T-cell (primary cell): ENCODE data around the gene KIF1C. TPM values are rescaled to one million over a fixed set of nuclear protein-coding genes. Genes with fewer than 3 reads are reported as not detected.

Experiments used
- ATAC-seq, 4 experiments: fragments of 200-7000 bp in 3 of 4; fragments of 150-1000 bp in 1 of 4; cut with Tn5 transposase; replicated peaks in 1 of 4; 1 replicate in 3 of 4; 2 replicates in 1 of 4; pipeline ENCODE4 v1.10.0; 2021; ENCODE audit warnings: moderate library complexity in 3 of 4, mild to moderate bottlenecking in 2 of 4, moderate number of reproducible peaks in 1 of 4
- CTCF ChIA-PET, 2 donors: fragments of 300-600 bp; sonication (Branson Sonifier 250); formaldehyde crosslinking; loops; one replicate each; lab custom pipeline; 2022; ENCODE audit warnings: antibody characterized with exemption in 2 of 2; lab: Charles Lee
- POLR2A ChIA-PET, 2 donors: fragments of 300-600 bp; sonication (Branson Sonifier 250); formaldehyde crosslinking; loops; one replicate each; lab custom pipeline; 2022; ENCODE audit warnings: antibody characterized with exemption in 2 of 2; lab: Charles Lee
- DNase-seq, 35 experiments: peaks; one replicate each; pipeline versions ENCODE4 v3.0.0 to v3.0.0-alpha.2; 2013 to 2023
- H3K27ac ChIP-seq: one replicate; pipeline ENCODE4 v1.5.1; 2013; ENCODE audit warnings: low read length
- H3K27me3 ChIP-seq, 2 experiments: replicated peaks in 1 of 2; 1 replicate in 1 of 2; 2 replicates in 1 of 2; pipeline versions ENCODE4 v1.6.1 to v1.7.0; 2013; ENCODE audit warnings: low read length in 1 of 2, mixed read lengths in 1 of 2; ENCODE audit not compliant: control insufficient read depth in 2 of 2, insufficient read depth in 2 of 2; ENCODE audit errors: extremely low read depth in 1 of 2
- H3K36me3 ChIP-seq, 2 donors: 1 replicate in 1 of 2; 2 replicates in 1 of 2; pipeline versions ENCODE4 v1.6.1 to v1.7.0; 2013; ENCODE audit warnings: low read length in 1 of 2; ENCODE audit not compliant: control insufficient read depth in 2 of 2, insufficient read depth in 1 of 2; ENCODE audit errors: extremely low read depth in 1 of 2
- H3K4me1 ChIP-seq, 2 experiments: 1 replicate in 1 of 2; 2 replicates in 1 of 2; pipeline versions ENCODE4 v1.6.1 to v1.7.0; 2013; ENCODE audit warnings: low read length in 2 of 2, mixed read lengths in 1 of 2; ENCODE audit not compliant: insufficient read depth in 2 of 2, control insufficient read depth in 1 of 2; ENCODE audit errors: extremely low read depth in 1 of 2
- H3K4me3 ChIP-seq, 2 donors: 1 replicate in 1 of 2; 2 replicates in 1 of 2; pipeline versions ENCODE4 v1.5.1 to v1.7.0; 2013; ENCODE audit warnings: mild to moderate bottlenecking in 2 of 2, low read length in 1 of 2, moderate library complexity in 1 of 2; ENCODE audit not compliant: control insufficient read depth in 1 of 2; ENCODE audit errors: extremely low read depth in 1 of 2
- H3K9me3 ChIP-seq: 2 replicates; pipeline ENCODE4 v1.7.0; 2013
- H3K27ac Mint-ChIP-seq, 2 donors: one replicate each; pipeline ENCODE4 v1.8.0; 2020 to 2021; ENCODE audit warnings: mild to moderate bottlenecking in 2 of 2, mixed read lengths in 2 of 2
- H3K27me3 Mint-ChIP-seq, 2 donors: one replicate each; pipeline ENCODE4 v1.8.0; 2021 to 2022; ENCODE audit warnings: mixed read lengths in 2 of 2
- H3K36me3 Mint-ChIP-seq: one replicate; pipeline ENCODE4 v1.8.0; 2021; ENCODE audit warnings: mixed read lengths
- H3K4me1 Mint-ChIP-seq, 3 donors: one replicate each; pipeline ENCODE4 v1.8.0; 2020 to 2022; ENCODE audit warnings: mixed read lengths in 3 of 3, mild to moderate bottlenecking in 1 of 3
- H3K4me3 Mint-ChIP-seq, 3 donors: one replicate each; pipeline ENCODE4 v1.8.0; 2020 to 2022; ENCODE audit warnings: mild to moderate bottlenecking in 3 of 3, mixed read lengths in 3 of 3, moderate library complexity in 3 of 3
- H3K9me3 Mint-ChIP-seq, 3 donors: one replicate each; pipeline ENCODE4 v1.8.0; 2020 to 2022; ENCODE audit warnings: mixed read lengths in 3 of 3
- WGBS: methylation state at CpG from one replicate; pipeline ENCODE4 v1.1.5; 2013; ENCODE audit warnings: missing lambda C conversion rate; ENCODE audit not compliant: insufficient coverage; 5-methylcytosine and 5-hydroxymethylcytosine counted together
- total RNA-seq, 35 experiments: library from RNA in 6 of 35; stranded (reverse) in 6 of 35; fragments of 120-200 nt in 1 of 35; gene quantifications; one replicate each; pipeline versions ENCODE4 v1.2.1 to v1.2.4 and lab custom pipeline; 2013 to 2026

The KIF1C gene
- total RNA-seq (10 to 100 TPM; 15.3 to 37.9 (median 28.5) TPM), total RNA-seq (lab: John Stamatoyannopoulos, UW) (23.8 to 142 (median 42.8) reads per million in 29 experiments)
- total RNA-seq (2013) = 13.3 TPM

DNA sequence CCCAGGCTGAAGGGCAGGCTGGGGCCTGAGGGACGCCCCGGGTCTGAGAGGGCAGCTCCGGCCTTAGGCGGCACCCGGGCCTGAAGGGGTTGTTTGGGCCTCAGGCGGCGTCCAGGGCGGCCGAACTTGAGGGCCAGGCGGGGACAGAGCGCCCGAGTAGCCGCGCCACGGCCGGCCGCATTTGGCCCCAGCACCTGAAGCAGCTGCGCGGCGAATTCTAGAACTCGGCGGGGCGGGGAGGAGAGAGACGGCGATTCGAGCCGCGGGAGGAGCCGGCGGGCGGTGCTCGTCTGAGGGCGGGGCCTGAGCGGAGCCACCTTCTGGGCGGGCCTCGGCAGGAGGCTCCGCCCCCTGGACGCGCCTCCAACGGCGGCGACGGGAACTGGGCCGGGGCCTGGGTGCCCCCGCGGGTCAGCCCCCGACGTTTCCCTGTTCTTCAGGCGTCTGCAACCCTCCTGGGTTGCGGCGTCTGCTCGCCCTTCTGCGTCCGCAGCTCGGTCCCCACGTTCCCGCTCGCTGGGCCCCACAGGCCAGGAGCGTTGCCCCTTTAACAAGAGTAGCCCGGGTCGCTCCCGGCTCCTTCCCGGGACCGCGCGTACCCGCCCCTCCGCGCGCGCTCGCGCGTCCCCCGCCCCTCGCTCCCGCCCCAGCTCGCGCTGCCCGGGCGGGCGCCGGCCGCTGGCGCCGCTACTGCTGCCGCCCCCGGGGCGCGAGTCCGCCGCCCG lies at the start of gene KIF1C, which contains the start of gene INCA1:
Gene KIF1C (plus strand): TSS at position 649 of the 725 bp plus-strand sequence. CDS start 2,297 bp downstream, outside the sequence.
Gene INCA1 (minus strand): TSS at position 221 of the 725 bp plus-strand sequence. CDS start 3,085 bp downstream, outside the sequence.
- Histone ChIP-seq H3K9me3 (no peaks in the 10 kb centered on the region), H3K27me3 (peaks cover 0 to 2% of the 10 kb centered on the region in 2 experiments), H3K4me3 (peak within 1 kb of the TSS; percentile 62 to 70), H3K36me3 (peaks cover 2 to 5% of the 10 kb centered on the region in 2 donors), H3K4me1 (peaks cover 11 to 26% of the 10 kb centered on the region in 2 experiments), H3K27ac (peak within 1 kb of the TSS; percentile 44)
- peak within 1 kb of the TSS; percentile 70 to 82 for H3K27ac Mint-ChIP-seq
- peaks cover 24 to 31% (median 26%) of the 10 kb centered on the region in 3 donors for H3K4me1 Mint-ChIP-seq
- under 1% methylated on average over 93 of the region's 93 CpGs for WGBS
- POLR2A ChIA-PET = no interaction called here
- CTCF ChIA-PET = interaction anchor here (0.6 to 1.2 kb wide), 4 partner anchors 11 to 52 kb away, joined by 3 to 4 read pairs (median 4); no protein-coding TSS in a partner anchor
- H3K9me3 Mint-ChIP-seq = no peaks in the 10 kb centered on the region
- no peaks in the 10 kb centered on the region for H3K27me3 Mint-ChIP-seq
- peak within 1 kb of the TSS; percentile 75 to 88 (median 81) for H3K4me3 Mint-ChIP-seq
- ATAC-seq (peak; percentile 94 to 99 (median 95)), DNase-seq (peak; percentile 75 to 94 (median 86))
- peaks cover 16% of the 10 kb centered on the region for H3K36me3 Mint-ChIP-seq

DNA sequence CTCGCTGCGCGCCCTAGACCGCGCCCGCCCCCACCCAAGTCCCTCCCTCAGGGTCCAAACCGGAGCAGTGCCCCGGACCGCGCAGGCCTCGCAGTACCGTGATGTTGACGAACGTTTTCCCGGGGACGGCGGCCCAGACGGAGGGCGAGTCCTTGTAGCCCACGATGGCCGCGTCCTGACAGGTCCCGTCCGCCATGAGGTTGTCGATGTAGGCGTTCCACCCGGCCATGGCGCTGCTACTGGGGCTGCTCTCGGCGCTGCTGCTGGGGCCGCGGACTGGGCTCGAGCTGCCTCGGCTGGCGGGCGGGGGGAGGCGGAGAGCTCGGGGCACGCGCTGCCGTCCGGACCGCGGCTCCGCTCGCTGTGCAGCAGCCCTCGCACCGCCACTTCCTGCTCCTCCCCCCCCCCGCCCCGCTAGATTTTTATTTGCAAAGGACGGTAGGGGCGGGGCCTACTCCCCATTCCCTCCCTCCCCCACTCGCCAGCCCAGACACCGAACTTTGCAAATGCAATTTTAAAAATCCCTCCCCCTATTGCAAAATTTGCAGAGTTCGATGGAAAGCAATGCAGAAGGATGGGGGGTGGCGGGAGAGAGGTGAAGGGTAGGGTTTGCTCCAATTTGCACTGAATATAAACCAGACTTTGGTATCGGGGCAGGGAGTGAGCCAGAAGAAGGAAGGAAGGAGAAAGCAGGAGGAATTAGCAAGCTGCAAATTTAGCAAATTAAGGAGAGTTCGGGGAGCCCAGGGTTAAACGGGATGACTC lies 49.4 kb upstream of the KIF1C start, which contains the start of gene PFN1:
Gene PFN1 (minus strand): TSS at position 365 of the 765 bp plus-strand sequence. CDS start 136 bp downstream, at position 229.
- peak; percentile 80 to 95 (median 88) for DNase-seq
- Mint-ChIP-seq H3K27me3 (no peaks in the 10 kb centered on the region), H3K36me3 (peaks cover 28% of the 10 kb centered on the region), H3K4me3 (peak within 1 kb of the TSS; percentile 97 to 100 (median 98)), H3K4me1 (peaks cover 47 to 57% (median 50%) of the 10 kb centered on the region in 3 donors), H3K9me3 (no peaks in the 10 kb centered on the region), H3K27ac (peak within 1 kb of the TSS; percentile 98)
- Histone ChIP-seq H3K4me1 (peaks cover 21 to 53% of the 10 kb centered on the region in 2 experiments), H3K36me3 (peaks cover 4 to 37% of the 10 kb centered on the region in 2 donors), H3K27me3 (no peaks in the 10 kb centered on the region), H3K27ac (peak within 1 kb of the TSS; percentile 97), H3K9me3 (no peaks in the 10 kb centered on the region), H3K4me3 (peak within 1 kb of the TSS; percentile 87 to 100)
- ChIA-PET CTCF (interaction anchor here in 1 of 2 donors (1.0 kb wide), 1 partner anchor 9 kb away, joined by 3 read pairs; the partner anchor contains the start of genes RNF167 and SLC25A11), POLR2A (interaction anchor here in 1 of 2 donors (0.7 to 1.1 kb wide), 3 partner anchors 8 to 49 kb away, joined by 3 to 5 read pairs (median 4); partner anchors contain the start of genes C17orf107, RNF167 and SLC25A11)
- peak; percentile 54 to 68 (median 60) for ATAC-seq
- WGBS = under 1% methylated on average over 52 of the region's 59 CpGs

DNA sequence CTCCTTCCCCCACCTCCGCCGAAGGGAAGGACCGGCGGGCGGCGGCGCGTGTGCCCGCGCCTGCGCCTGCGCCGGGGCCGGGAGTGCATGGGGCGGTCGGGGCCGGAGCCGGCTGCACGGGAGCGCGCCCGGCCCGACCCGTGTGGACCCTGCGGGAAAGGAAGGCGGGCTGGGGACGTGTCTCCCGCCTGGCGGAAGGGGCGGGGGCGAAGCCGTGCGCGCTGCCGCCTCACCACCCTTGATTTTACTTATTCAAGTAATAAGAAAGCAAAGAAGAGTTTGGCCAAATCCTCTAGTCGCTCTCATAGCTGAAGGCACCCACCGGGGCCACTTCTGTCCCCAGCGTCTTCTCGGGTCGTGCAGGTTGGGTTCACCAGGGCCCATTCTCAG lies 48.8 kb upstream of the KIF1C start:
- no peaks in the 10 kb centered on the region for H3K27me3 Mint-ChIP-seq
- under 1% methylated on average over 35 of the region's 40 CpGs for WGBS
- H3K9me3 Mint-ChIP-seq = no peaks in the 10 kb centered on the region
- peak overlapping the region; percentile 98 for H3K27ac Mint-ChIP-seq
- Histone ChIP-seq H3K4me1 (peaks cover 17 to 47% of the 10 kb centered on the region in 2 experiments), H3K27ac (peak overlapping the region; percentile 83), H3K4me3 (peak overlapping the region; percentile 76 to 100), H3K36me3 (peaks cover 0 to 32% of the 10 kb centered on the region in 2 donors), H3K27me3 (no peaks in the 10 kb centered on the region), H3K9me3 (no peaks in the 10 kb centered on the region)
- H3K36me3 Mint-ChIP-seq = peaks cover 26% of the 10 kb centered on the region
- peak overlapping the region; percentile 97 to 100 (median 98) for H3K4me3 Mint-ChIP-seq
- POLR2A ChIA-PET = interaction anchor here in 1 of 2 donors (0.7 to 1.1 kb wide), 2 partner anchors 46 to 49 kb away, joined by 3 to 4 read pairs; partner anchors contain the start of gene C17orf107
- peak in 33 of 35 experiments; percentile 50 to 84 (median 64) for DNase-seq
- peak; percentile 46 to 56 (median 48) for ATAC-seq
- CTCF ChIA-PET = interaction anchor here in 1 of 2 donors (1.0 kb wide), 1 partner anchor 9 kb away, joined by 3 read pairs; the partner anchor contains the start of genes RNF167 and SLC25A11
- H3K4me1 Mint-ChIP-seq = peaks cover 43 to 51% (median 44%) of the 10 kb centered on the region in 3 donors

DNA sequence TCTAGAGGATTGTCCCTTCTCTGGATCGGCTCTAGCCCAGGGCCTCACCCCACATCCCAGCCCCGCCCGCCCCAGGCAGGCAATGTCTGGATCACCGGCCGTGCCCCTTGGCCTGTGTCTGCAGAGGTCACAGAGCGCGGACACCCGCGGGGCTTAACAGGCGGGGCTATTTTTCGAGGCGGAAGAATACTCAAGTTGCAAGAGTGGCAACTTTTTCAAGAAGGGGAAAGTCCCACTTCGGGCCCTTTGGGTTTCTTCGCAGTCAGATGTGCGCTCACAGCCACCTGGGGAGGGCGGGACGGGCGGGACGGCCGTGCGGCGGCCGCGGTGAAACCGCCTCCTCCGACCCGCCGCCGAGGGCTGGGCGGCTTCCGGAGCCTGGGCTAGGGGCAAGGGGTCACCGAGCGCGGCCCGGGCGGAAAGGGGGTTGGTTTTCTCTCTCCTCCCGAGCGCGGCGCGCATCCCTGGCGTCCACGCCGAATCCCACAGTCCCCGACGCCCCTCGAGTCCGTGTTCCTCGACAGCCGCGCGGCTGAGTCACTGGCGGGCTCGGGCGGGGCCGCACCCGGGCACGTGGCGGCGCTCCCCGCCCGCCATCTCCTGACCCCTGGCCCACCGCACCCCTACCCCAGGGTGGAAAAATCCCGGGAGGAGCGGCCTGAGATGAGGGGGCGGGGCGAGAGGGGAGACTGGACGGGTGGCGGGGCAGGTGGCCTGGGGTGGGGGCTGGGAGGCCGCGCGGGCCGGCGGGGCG lies 48.3 kb upstream of the KIF1C start:
- H3K36me3 Mint-ChIP-seq = peaks cover 21% of the 10 kb centered on the region
- peak overlapping the region; percentile 87 for H3K27ac Mint-ChIP-seq

DNA sequence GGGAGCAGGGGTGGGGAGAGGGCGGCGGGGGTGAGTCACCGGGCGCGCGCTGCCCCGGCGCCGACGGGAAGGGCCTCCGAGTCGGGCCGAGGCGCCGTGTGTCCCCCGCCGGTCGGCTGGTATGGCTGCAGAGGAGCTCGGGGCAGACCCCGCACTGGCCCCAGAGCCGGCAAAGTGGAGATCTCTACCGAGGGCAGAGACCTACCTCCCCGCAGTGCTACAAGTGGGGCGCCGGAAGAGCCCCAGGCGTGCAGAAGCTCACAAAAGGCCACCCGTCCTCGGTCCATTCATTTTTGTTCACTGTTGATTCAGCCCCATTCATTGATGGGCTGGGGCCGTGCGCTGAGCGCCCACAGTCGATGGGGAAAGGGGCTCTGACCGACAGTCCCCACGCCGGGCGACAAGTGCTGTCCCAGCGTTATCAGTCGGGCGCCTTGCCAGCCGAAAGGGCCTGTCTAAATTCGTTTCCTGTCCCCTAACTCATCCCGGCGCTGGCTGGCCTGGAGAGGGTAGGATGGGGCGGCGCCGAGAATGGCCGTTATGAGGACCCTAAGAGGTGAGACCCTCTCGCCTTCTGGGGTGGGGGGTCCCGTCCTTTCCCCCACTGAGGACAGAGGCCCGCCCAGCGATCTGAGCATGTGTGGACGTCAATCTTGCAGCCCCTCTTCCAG lies 47.5 kb upstream of the KIF1C start:
- WGBS = 4% methylated on average over 46 of the region's 52 CpGs
- Mint-ChIP-seq H3K4me3 (peak overlapping the region; percentile 74 to 100 (median 79)), H3K36me3 (peaks cover 17% of the 10 kb centered on the region), H3K27ac (peak overlapping the region; percentile 85 to 87), H3K27me3 (no peaks in the 10 kb centered on the region), H3K9me3 (no peaks in the 10 kb centered on the region), H3K4me1 (peaks cover 30 to 38% (median 31%) of the 10 kb centered on the region in 3 donors)
- Histone ChIP-seq H3K27me3 (no peaks in the 10 kb centered on the region), H3K27ac (peak overlapping the region; percentile 80), H3K4me3 (peak overlapping the region; percentile 53 to 65), H3K9me3 (no peaks in the 10 kb centered on the region), H3K36me3 (peaks cover 0 to 22% of the 10 kb centered on the region in 2 donors), H3K4me1 (peaks cover 7 to 34% of the 10 kb centered on the region in 2 experiments)
- peak; percentile 1 to 12 (median 8) for ATAC-seq
- peak in 14 of 35 experiments; percentile 7 to 67 (median 28) for DNase-seq
- CTCF ChIA-PET = interaction anchor here in 1 of 2 donors (0.6 to 0.8 kb wide), 2 partner anchors 15 to 16 kb away, joined by 4 to 6 read pairs; no protein-coding TSS in a partner anchor
- POLR2A ChIA-PET = no interaction called here

More for the DNA sequence above, 48.3 kb upstream of the KIF1C start:
- DNase-seq = peak; percentile 47 to 92 (median 67)
- peaks cover 13 to 41% of the 10 kb centered on the region in 2 experiments for H3K4me1 ChIP-seq
- H3K27me3 ChIP-seq = no peaks in the 10 kb centered on the region
- peak; percentile 38 to 57 (median 40) for ATAC-seq
- Mint-ChIP-seq H3K4me1 (peaks cover 37 to 46% (median 39%) of the 10 kb centered on the region in 3 donors), H3K4me3 (peak overlapping the region; percentile 97 to 100 (median 98)), H3K9me3 (no peaks in the 10 kb centered on the region), H3K27me3 (no peaks in the 10 kb centered on the region)
- ChIA-PET CTCF (interaction anchor here in 1 of 2 donors (0.6 to 1.0 kb wide), 3 partner anchors 10 to 17 kb away, joined by 3 to 6 read pairs (median 4); partner anchors contain the start of genes RNF167 and SLC25A11), POLR2A (no interaction called here)
- H3K4me3 ChIP-seq = peak overlapping the region; percentile 76 to 100
- H3K36me3 ChIP-seq = peaks cover 0 to 29% of the 10 kb centered on the region in 2 donors
- WGBS = 0% methylated on average over 43 of the region's 75 CpGs
- peak overlapping the region; percentile 83 for H3K27ac ChIP-seq
- H3K9me3 ChIP-seq = no peaks in the 10 kb centered on the region
